GM18502 (cell line): ENCODE measurements around the gene SMKR1.
"Not testable (repeated sequence)": the region's sequence is repeated elsewhere in the genome, so short reads cannot be mapped to it uniquely, and the experiment has no call there.

Source experiments
- ATAC-seq: cut with Tn5 transposase; IDR thresholded peaks from one replicate; pipeline ENCODE4 v1.9.1; 2021; ENCODE audit warnings: mild to moderate bottlenecking; ENCODE audit not compliant: unreplicated experiment, poor library complexity

The SMKR1 gene

GRCh38 chr7:129523924-129524323, 21.6 kb downstream of the SMKR1 start:
- no peak for ATAC-seq

- not testable (repeated sequence) for ATAC-seq
These were observed 22.1 kb downstream of the SMKR1 start for GRCh38 chr7:129524405-129524804.

GRCh38 chr7:129525225-129525862, 23.0 kb downstream of the SMKR1 start:
- ATAC-seq: no peak

GRCh38 chr7:129529643-129530042, 27.3 kb downstream of the SMKR1 start:
- ATAC-seq: no peak

DNA sequence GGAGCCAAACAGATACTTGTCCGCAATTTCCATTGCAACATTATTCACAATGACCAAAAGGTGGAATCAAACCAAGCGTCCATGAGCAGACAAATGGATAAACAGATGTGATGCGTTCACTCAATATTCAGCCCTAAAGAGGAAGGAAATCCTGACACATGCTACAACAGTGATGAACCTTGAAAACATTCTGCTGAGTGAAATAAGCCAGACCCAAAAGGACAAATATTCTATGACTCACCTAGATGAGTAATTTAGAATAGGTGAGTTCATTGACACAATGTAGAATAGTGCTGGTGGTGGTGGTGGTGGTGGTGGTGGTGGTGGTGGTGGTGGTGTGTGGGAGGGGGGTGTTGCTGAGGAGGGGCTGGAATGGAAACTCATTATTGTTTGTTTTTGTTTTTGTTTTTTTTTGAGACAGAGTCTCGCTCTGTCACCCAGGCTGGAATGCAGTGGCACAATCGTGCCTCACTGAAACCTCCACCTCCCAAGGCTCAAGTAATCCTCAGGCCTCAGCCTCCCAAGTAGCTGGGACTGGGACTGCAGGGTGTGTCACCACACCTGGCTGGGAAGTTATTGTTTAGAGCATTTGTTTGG, 28.6 kb downstream of the SMKR1 start:
- no peak for ATAC-seq

DNA sequence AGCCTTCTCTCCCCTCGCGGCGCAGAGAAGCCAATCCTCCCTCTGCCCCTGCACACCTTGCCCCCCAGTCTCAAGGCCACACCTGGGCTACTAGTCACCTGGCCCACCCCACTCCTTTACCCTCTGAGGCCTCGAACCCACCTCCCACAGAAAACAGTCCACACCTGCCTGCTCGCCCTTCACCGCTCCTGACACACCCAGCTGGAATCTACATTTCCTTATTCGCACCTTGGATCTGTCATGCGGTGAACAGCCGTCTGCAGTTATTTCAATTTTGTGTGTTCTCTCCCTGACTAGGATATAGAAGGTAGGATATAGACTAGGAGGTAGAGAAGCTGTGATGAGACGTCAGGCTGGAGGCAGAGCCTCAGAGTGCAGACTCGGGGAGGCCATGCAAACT, 29.4 kb downstream of the SMKR1 start:
- ATAC-seq: no peak

GRCh38 chr7:129532375-129532774, 30.0 kb downstream of the SMKR1 start:
- ATAC-seq: no peak

- not testable (repeated sequence) for ATAC-seq
These were observed 32.4 kb downstream of the SMKR1 start for GRCh38 chr7:129534558-129535274.

DNA sequence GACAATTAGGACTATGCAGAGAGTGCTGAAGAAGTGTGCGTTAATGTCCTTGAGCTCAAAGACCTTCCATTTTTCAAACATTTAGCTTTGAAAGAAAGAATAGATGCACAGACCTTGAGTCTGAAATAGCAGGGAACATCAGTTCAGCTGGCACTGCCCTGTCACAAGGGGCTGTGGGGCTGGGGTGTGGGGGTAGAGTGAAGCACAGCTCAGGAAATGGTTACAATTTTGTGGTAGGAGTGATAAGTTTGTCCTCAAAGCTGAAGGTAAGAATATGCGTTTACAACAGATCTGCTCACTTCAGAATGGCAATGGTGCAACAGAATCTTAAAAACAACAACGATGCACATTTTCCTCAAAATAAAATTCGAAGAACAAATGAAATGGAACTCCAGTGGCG, 33.6 kb downstream of the SMKR1 start:
- ATAC-seq: no peak

DNA sequence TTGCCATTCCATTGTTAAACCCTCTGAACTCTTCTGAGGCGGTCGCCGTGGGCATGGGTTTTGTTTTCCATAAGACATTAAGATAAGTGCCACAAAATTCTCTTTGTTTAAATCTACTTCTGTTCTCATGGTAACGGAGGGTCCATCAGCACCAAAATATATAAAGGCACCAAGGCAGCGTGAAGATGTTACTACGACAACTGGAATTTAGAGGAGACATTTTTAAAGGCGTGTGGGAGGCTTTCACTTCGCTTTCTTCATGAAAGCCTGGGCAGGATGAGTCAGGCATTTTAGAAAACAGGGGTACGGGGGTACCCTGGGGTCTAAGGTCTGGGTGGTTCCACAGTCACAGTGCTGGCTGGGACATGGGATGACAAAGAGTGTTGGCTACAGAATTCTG, 34.0 kb downstream of the SMKR1 start:
- ATAC-seq: no peak

DNA sequence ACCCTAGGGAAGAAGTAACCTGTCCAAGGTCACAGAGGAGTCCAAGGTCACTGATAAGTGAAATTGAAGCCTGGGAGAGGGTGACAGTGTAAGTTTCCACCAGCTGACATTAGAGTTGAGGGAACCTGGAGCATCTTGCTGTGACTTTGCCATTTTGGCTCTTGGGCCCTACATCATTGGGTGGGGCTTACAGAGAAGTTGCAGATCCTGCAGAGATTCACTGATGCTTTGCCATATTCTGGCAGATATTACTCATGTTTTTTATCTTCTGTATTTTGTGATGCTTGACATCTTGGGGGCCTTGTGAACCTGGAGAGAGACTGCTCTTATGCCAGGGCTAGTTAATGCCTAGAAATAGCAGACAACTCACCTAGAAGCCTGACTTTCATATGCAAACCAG, 36.5 kb downstream of the SMKR1 start:
- no peak for ATAC-seq

- ATAC-seq: no peak
These were observed 38.0 kb downstream of the SMKR1 start for GRCh38 chr7:129540340-129540739.

DNA sequence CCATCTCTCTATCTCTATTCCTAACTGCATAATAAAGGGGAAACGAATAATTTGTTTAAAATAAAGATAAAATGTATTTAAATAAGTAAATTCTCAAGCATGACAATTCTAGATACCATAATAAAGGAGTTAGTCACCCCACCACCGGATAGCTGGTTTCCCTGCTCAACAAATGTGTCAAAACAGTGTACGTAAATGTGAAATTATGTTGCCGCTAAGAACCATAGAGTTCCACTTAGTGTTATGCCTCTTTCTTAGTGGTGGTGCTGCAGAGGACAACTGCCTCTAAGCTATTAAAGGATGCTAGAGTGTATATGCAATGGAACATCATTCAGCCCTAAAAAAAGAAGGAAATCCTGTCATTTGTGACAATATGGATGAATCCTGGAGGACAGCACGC, 42.4 kb downstream of the SMKR1 start:
- no peak for ATAC-seq

DNA sequence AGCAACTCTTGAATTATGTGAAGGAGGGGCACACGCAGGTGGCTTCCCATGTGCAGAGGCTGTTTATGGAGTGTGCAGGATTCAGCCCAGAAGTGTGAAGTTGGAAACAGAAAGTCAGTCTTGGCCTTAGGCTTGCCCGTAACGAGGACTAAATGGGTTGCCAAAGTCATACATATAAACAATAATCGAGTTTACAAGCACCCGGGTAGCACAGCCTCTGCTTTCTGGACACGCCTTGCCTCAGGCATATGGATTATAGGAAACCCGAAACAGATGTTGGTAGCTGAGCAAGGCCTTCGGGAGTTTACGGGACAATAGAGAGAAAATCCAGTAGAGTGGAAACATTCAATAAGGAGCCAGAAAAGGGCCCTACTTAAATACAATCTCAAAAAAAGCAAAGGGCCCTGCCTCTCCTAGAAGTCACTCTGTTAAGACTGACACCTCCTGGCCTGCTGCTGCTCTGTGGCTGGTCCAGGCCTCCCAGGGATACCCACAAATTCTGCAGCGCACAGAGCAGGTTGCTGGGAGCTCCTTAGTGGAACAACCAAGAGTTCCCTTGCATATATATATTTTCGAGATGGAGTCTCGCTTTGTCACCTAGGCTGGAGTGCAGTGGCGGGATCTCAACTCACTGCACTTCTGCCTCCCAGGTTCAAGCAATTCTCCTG, 48.5 kb downstream of the SMKR1 start:
- ATAC-seq: no peak

GRCh38 chr7:129553899-129554461, 51.6 kb downstream of the SMKR1 start:
- no peak for ATAC-seq

DNA sequence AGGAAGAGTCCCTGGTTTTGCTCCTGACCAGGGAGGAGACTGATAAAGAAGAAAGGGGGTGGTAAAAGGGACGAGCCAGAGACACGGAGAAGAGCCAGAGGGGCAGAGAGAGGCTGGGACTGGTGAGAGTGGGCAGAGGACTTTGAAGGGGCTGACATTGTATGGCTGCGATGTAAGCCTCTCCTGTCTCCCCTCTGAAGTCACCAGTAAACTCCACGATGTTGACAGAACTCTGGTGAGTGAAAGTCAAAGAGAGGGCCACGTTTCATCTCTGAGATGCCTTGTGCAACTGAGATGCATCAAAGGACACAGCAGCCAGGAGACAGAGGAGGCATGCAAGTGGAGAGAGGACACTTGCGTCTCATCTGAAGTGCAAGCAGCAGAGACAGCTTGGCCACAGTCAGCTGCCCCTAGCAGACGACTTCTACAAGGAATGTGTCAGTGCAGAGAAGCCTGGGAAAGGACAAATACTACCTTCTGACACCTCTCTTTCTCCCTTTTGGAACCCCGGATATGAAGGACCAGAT, 54.3 kb downstream of the SMKR1 start:
- ATAC-seq: no peak

DNA sequence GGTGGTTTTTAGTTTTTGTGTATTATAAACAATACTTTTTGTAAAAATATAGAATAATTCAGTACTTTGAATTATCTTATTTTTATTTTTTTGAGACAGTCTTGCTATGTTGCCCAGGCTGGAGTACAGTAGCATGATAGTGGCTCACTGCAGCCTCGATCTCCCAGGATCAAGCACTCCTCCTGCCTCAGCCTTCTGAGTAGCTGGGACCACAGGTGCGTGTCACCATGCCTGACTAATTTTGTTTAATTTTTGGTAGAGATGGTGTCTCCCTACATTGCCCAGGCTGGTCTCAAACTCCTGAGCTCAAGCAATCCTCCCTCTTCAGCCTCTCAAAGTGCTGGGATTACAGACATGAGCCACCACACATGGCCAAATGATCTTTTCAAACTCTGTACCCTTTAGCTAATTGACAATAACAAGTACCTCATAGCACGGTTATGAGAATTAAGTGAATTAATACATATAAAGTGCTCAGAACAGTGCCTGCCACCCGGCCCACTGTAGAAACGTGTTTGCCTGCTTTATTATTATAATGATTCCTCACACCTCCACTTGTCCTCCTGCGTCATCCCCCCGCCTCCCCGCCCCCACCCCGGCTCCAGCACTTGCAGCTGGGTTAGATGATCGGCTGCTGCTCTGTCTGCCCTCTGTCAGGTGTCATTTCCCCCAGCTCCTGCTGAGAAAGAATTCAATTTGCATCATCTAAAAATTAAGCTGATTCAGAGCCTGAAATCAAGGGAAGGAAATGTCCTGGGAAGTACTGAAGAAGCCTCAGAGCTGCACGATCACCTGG, 55.6 kb downstream of the SMKR1 start:
- ATAC-seq: no peak

DNA sequence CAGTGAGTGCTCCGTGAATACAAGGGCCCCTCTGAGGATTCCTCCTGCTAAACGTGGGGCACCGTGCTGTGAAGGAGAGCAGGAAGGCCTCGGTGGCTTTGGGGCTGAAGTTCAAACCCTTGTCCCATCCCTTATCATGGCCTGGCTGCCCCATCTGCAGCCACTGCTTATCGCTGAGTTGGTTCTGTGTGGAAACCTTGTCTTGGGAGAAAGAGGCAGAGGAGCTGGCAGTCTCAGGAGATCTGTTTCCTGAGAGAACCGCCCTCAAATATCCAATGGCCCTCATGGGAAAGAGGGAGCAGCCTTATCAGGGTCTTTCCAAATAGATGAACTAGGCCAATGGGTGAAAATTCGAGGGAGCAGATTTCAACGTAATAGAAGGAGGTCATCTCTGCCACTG, 57.2 kb downstream of the SMKR1 start:
- ATAC-seq: no peak

DNA sequence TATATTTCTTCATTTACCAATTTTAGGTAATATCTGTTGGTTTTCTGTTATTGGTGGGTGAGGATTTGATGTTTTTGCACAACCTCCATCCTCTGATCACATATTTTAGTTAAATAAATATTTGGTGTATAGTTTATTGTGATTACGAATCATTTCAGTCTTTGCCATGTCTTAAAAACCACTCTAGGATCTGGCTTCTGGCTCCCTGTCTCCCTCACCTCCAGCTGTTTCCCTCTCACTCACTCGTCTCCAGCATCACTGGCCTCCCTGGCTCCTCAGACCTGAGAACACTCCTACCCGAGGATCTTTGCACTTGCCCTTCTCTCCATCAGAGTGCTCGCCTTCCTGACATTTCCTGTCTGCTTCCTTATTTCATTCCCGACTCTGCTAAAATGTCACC, 58.5 kb downstream of the SMKR1 start:
- no peak for ATAC-seq
